Progenitor cell of endocrine pancreas (in vitro differentiated cells): ENCODE results near the gene APOB. TPM values are rescaled to one million over a fixed set of nuclear protein-coding genes. Genes with fewer than 3 reads are reported as not detected.

Source experiments
- DNase-seq: peaks from one replicate; pipeline ENCODE4 v3.0.0; 2021; ENCODE audit warnings: low spot score; ENCODE audit not compliant: unreplicated experiment
- H3K27ac Mint-ChIP-seq: 2 replicates; pipeline ENCODE4 v1.8.0; 2021; ENCODE audit warnings: mild to moderate bottlenecking, moderate library complexity, mixed read lengths
- H3K27me3 Mint-ChIP-seq: 2 replicates; pipeline ENCODE4 v1.8.0; 2021; ENCODE audit warnings: mixed read lengths
- H3K36me3 Mint-ChIP-seq: 2 replicates; pipeline ENCODE4 v1.8.0; 2022; ENCODE audit warnings: mixed read lengths; ENCODE audit not compliant: insufficient read depth
- H3K4me1 Mint-ChIP-seq: 2 replicates; pipeline ENCODE4 v1.8.0; 2021; ENCODE audit warnings: low read depth, mixed read lengths
- H3K4me3 Mint-ChIP-seq: 2 replicates; pipeline ENCODE4 v1.8.0; 2021; ENCODE audit warnings: low read depth, mild to moderate bottlenecking, moderate library complexity, mixed read lengths
- H3K9me3 Mint-ChIP-seq: 2 replicates; pipeline ENCODE4 v1.8.0; 2021; ENCODE audit warnings: low read depth, mixed read lengths
- total RNA-seq: library from RNA; stranded (reverse); gene quantifications from 2 replicates; pipeline ENCODE4 v1.2.1, GENCODE V29; 2021
- TF ChIP-seq, protein P1 (sequence below): fragments of 200-600 bp; sonication (generic); IDR thresholded peaks from one replicate; pipeline ENCODE4 v1.5.0; 2021; ENCODE audit warnings: antibody characterized with exemption, mild to moderate bottlenecking; ENCODE audit not compliant: unreplicated experiment

The APOB gene
- total RNA-seq, 1 donor from 2014 or later: 15.6 TPM

DNA sequence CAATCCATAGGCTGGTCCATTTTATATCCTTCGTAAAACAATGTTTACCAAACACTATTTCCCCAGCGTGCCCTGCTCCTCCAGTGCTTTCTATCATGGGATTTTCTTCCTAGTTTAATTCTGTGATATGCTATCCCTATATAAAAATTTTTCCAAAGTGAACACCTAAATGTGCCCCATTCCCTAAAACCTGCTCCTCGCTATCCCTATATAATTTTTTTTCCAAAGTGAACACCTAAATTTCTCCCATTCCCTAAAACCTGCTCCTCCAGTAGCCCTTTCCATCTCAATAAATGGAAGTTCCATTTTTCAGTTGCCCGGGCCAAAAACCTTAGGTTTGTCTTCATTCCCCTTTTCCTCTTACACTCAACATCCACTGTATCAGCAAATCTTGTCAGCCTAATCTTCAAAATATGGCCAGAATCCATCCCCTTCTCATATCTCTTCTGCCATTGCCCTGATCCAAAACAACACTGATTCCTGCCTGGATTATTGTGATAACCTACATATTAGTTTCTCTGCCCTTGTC, 26.1 kb downstream of the APOB start:
- TF ChIP-seq, protein P1, sequence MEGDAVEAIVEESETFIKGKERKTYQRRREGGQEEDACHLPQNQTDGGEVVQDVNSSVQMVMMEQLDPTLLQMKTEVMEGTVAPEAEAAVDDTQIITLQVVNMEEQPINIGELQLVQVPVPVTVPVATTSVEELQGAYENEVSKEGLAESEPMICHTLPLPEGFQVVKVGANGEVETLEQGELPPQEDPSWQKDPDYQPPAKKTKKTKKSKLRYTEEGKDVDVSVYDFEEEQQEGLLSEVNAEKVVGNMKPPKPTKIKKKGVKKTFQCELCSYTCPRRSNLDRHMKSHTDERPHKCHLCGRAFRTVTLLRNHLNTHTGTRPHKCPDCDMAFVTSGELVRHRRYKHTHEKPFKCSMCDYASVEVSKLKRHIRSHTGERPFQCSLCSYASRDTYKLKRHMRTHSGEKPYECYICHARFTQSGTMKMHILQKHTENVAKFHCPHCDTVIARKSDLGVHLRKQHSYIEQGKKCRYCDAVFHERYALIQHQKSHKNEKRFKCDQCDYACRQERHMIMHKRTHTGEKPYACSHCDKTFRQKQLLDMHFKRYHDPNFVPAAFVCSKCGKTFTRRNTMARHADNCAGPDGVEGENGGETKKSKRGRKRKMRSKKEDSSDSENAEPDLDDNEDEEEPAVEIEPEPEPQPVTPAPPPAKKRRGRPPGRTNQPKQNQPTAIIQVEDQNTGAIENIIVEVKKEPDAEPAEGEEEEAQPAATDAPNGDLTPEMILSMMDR: no peak
- no peaks in the 10 kb centered on the region for H3K4me1 Mint-ChIP-seq
- H3K4me3 Mint-ChIP-seq: no peak overlapping the region
- no peaks in the 10 kb centered on the region for H3K9me3 Mint-ChIP-seq
- no peak for DNase-seq
- H3K27me3 Mint-ChIP-seq: no peaks in the 10 kb centered on the region
- peaks cover 37% of the 10 kb centered on the region for H3K36me3 Mint-ChIP-seq
- no peak overlapping the region for H3K27ac Mint-ChIP-seq

DNA sequence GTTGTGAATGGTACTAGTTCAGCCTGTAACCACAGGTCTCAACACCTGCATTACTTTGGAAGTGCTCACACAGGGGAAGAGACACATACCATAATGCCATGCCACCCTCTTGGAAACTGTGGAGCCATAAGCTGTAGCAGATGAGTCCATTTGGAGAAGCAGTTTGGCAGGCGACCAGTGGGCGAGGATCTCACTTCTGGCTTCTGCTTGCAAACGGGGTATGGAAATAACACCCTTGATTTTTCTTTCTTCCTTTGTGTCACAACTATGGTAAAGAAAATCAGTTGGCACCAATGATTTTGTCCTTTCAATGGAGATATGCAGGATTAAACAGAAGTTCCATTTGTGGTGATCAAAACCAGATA, 28.6 kb downstream of the APOB start:
- TF ChIP-seq, protein P1: no peak
- Mint-ChIP-seq H3K36me3 (peaks cover 62% of the 10 kb centered on the region), H3K4me3 (no peak overlapping the region), H3K27ac (no peak overlapping the region), H3K4me1 (no peaks in the 10 kb centered on the region), H3K9me3 (peaks cover 19% of the 10 kb centered on the region), H3K27me3 (no peaks in the 10 kb centered on the region)
- no peak for DNase-seq

DNA sequence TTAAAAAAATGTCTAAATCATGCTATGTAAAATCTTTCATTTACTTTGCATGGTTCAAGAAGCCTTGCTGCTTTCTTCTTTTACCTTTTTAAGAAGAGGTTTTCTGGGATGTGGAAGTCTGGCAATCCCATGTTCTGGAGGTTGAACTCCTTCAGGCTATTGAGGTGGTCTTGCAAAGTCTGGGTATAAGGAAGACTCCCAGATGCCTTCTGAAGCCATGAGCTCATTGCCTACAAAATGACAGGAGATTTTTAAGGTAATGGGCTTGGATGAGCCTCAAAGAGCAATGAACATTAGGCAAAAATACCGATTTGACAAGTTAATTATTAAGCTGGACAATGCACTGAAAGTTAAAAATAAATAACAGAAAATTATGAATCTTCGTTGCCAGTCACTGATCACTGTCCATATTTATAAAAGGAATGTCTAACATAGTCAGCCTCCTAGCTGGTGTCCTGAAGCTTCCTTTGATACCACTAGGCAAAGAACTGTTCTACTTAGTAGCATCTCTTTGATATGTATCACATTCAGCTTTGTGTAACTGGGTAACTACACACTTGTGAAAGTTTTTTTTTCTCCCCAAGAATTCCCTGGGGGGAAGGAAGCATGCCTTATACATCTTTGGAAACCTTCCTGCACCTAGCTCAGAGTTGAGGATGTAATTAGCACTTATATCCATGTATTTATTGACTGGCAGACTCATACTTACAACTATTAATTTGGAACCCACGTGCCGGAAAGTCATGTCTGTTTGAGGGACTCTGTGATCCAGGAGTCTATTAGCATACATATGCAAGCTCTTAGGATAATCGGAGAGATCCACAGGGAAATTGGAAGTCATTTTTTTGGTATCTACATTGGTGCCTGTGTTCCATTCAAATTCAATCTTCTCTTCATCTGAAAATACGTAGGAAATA, 29.3 kb downstream of the APOB start:
- Mint-ChIP-seq H3K4me3 (no peak overlapping the region), H3K27ac (no peak overlapping the region)

DNA sequence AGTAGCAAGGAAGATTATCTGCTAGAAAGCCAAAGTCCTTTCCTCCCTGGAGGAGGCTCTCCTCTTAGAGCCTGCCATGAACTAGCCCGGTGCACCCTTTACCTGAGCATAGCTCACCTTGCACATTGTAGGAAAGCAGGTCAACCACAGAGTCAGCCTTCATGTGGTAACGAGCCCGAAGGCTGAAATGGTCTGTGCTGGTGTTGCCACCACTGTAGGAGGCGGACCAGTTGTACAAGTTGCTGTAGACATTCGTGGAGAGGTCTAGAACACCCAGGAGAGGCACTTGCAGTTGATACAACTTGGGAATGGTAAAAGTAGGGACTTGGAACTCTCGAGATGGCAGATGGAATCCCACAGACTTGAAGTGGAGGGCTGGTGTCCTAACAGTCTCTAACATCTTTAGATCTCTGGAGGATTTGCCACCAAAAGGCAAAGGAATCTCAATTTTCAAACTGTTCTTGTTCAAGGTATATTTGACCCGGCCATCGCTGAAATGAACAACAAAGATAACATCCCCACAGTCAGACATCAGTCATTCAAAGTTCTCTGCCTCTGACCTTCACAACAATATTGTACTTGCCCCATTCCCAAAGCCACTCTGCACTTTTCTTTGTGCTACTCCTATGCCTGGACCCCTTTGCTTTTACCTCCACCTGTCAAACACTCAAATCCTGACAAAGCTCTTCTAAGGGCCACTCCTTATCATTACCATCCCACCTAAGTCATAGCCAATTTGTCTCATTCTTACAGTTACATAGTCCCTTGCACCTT, 30.6 kb downstream of the APOB start:
- TF ChIP-seq, protein P1: no peak
- Mint-ChIP-seq H3K4me3 (no peak overlapping the region), H3K9me3 (peaks cover 28% of the 10 kb centered on the region), H3K36me3 (peaks cover 69% of the 10 kb centered on the region), H3K4me1 (no peaks in the 10 kb centered on the region), H3K27me3 (no peaks in the 10 kb centered on the region), H3K27ac (no peak overlapping the region)
- no peak for DNase-seq

More for the DNA sequence above, 29.3 kb downstream of the APOB start:
- DNase-seq: no peak
- H3K4me1 Mint-ChIP-seq: no peaks in the 10 kb centered on the region
- no peaks in the 10 kb centered on the region for H3K27me3 Mint-ChIP-seq
- TF ChIP-seq, protein P1: no peak
- peaks cover 22% of the 10 kb centered on the region for H3K9me3 Mint-ChIP-seq
- H3K36me3 Mint-ChIP-seq: peaks cover 66% of the 10 kb centered on the region

DNA sequence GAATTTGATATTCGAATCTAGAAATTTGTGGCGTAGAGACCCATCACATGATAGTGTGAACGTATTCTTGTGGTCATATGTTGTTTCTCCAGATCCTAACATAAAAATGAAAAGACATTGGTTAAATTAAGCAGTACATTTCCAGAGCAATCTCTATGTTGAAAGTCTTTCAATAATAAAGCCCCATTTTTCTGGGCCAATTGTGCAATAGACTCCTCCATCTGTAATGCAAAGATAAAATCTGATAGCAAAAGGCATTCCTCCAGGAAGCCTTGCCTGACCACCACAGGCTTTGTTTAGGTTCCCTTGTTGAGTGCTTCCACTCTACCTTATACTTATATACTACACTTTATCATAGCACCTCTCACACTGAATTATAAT, 31.3 kb downstream of the APOB start:
- H3K27me3 Mint-ChIP-seq: no peaks in the 10 kb centered on the region
- H3K36me3 Mint-ChIP-seq: peaks cover 70% of the 10 kb centered on the region
- H3K4me1 Mint-ChIP-seq: no peaks in the 10 kb centered on the region
- no peak for DNase-seq
- TF ChIP-seq, protein P1: no peak
- H3K9me3 Mint-ChIP-seq: peaks cover 29% of the 10 kb centered on the region
- no peak overlapping the region for H3K27ac Mint-ChIP-seq
- no peak overlapping the region for H3K4me3 Mint-ChIP-seq
